ENCODE results near the gene RFLNA.

Gene RFLNA

GRCh38 chr12:124294780-124295341 is at the start of gene RFLNA:
Gene RFLNA (plus strand): TSS chr12:124295093. CDS start chr12:124295430, 337 bp downstream.
- no peak for TF ChIP-seq CTCF (IDR thresholded peaks at IDR 0.05; ENCODE audit: low read depth, low read length, missing control alignments)
- DNase-seq (ENCODE audit: low read depth): no peak
- no peak within 1 kb of the TSS for H3K4me3 ChIP-seq (ENCODE audit: low read depth, low read length)

- TF ChIP-seq CTCF (IDR thresholded peaks at IDR 0.05; ENCODE audit: low read depth, low read length, missing control alignments): no peak
- no peak for DNase-seq (ENCODE audit: low read depth)
- H3K4me3 ChIP-seq (ENCODE audit: low read depth, low read length): no peak overlapping the region
Observed at GRCh38 chr12:124247331-124247730, 47.6 kb upstream of the RFLNA start.

- TF ChIP-seq CTCF (IDR thresholded peaks at IDR 0.05; ENCODE audit: low read depth, low read length, missing control alignments): no peak
- DNase-seq (ENCODE audit: low read depth): no peak
- H3K4me3 ChIP-seq (ENCODE audit: low read depth, low read length): no peak overlapping the region
Observed at GRCh38 chr12:124248941-124249825, 45.7 kb upstream of the RFLNA start.

GRCh38 chr12:124251186-124251585 is 43.7 kb upstream of the RFLNA start:
- no peak for TF ChIP-seq CTCF (IDR thresholded peaks at IDR 0.05; ENCODE audit: low read depth, low read length, missing control alignments)
- DNase-seq (ENCODE audit: low read depth): no peak
- H3K4me3 ChIP-seq (ENCODE audit: low read depth, low read length): no peak overlapping the region

GRCh38 chr12:124252964-124253363 is 41.9 kb upstream of the RFLNA start:
- TF ChIP-seq CTCF (IDR thresholded peaks at IDR 0.05; ENCODE audit: low read depth, low read length, missing control alignments): no peak
- no peak for DNase-seq (ENCODE audit: low read depth)
- H3K4me3 ChIP-seq (ENCODE audit: low read depth, low read length): no peak overlapping the region

- no peak for TF ChIP-seq CTCF (IDR thresholded peaks at IDR 0.05; ENCODE audit: low read depth, low read length, missing control alignments)
- DNase-seq (ENCODE audit: low read depth): no peak
- no peak overlapping the region for H3K4me3 ChIP-seq (ENCODE audit: low read depth, low read length)
Observed at GRCh38 chr12:124254126-124254525, 40.8 kb upstream of the RFLNA start.

All from GM12864 (cell line).